ENCODE data around the gene TOLLIP.

Gene TOLLIP

GRCh38 chr11:1283091-1283511, 26.3 kb downstream of the TOLLIP start:
- Histone ChIP-seq H3K9ac (ENCODE audit: low read depth, low read length) (no peak overlapping the region), H3K9me3 (ENCODE audit: insufficient read depth, low read depth, low read length) (no peaks in the 10 kb centered on the region), H3K4me3 (ENCODE audit: low read length) (no peak overlapping the region), H3K36me3 (ENCODE audit: insufficient read depth, low read depth, low read length) (peaks cover 26% of the 10 kb centered on the region), H3K27me3 (ENCODE audit: insufficient read depth, low read length) (no peaks in the 10 kb centered on the region), H3K4me1 (ENCODE audit: insufficient read depth, low read length) (no peaks in the 10 kb centered on the region), H3K27ac (ENCODE audit: low read length) (no peak overlapping the region)

GRCh38 chr11:1281974-1282365, 27.5 kb downstream of the TOLLIP start:
- Histone ChIP-seq H3K4me1 (ENCODE audit: insufficient read depth, low read length) (no peaks in the 10 kb centered on the region), H3K27ac (ENCODE audit: low read length) (no peak overlapping the region), H3K27me3 (ENCODE audit: insufficient read depth, low read length) (no peaks in the 10 kb centered on the region), H3K36me3 (ENCODE audit: insufficient read depth, low read depth, low read length) (peaks cover 26% of the 10 kb centered on the region), H3K4me3 (ENCODE audit: low read length) (no peak overlapping the region), H3K9ac (ENCODE audit: low read depth, low read length) (peak overlapping the region; percentile 56; the same call in 1 of the 2 replicates), H3K9me3 (ENCODE audit: insufficient read depth, low read depth, low read length) (no peaks in the 10 kb centered on the region)

- Histone ChIP-seq H3K9me3 (ENCODE audit: insufficient read depth, low read depth, low read length) (no peaks in the 10 kb centered on the region), H3K4me3 (ENCODE audit: low read length) (no peak overlapping the region), H3K9ac (ENCODE audit: low read depth, low read length) (peak overlapping the region; percentile 56; the same call in 1 of the 2 replicates), H3K4me1 (ENCODE audit: insufficient read depth, low read length) (no peaks in the 10 kb centered on the region), H3K36me3 (ENCODE audit: insufficient read depth, low read depth, low read length) (peaks cover 23% of the 10 kb centered on the region), H3K27me3 (ENCODE audit: insufficient read depth, low read length) (no peaks in the 10 kb centered on the region), H3K27ac (ENCODE audit: low read length) (no peak overlapping the region)
Observed at GRCh38 chr11:1281326-1281973, 28.0 kb downstream of the TOLLIP start.

GRCh38 chr11:1280116-1281035, 29.1 kb downstream of the TOLLIP start:
- Histone ChIP-seq H3K4me1 (ENCODE audit: insufficient read depth, low read length) (no peaks in the 10 kb centered on the region), H3K9ac (ENCODE audit: low read depth, low read length) (no peak overlapping the region), H3K4me3 (ENCODE audit: low read length) (no peak overlapping the region), H3K9me3 (ENCODE audit: insufficient read depth, low read depth, low read length) (no peaks in the 10 kb centered on the region), H3K27ac (ENCODE audit: low read length) (no peak overlapping the region), H3K36me3 (ENCODE audit: insufficient read depth, low read depth, low read length) (peaks cover 18% of the 10 kb centered on the region), H3K27me3 (ENCODE audit: insufficient read depth, low read length) (no peaks in the 10 kb centered on the region)

GRCh38 chr11:1279674-1280055, 29.8 kb downstream of the TOLLIP start:
- H3K36me3 ChIP-seq (ENCODE audit: insufficient read depth, low read depth, low read length), result peaks cover 13% of the 10 kb centered on the region; the same call in 1 of the 2 replicates
- no peak overlapping the region for H3K4me3 ChIP-seq (ENCODE audit: low read length)
- H3K27me3 ChIP-seq (ENCODE audit: insufficient read depth, low read length), result no peaks in the 10 kb centered on the region
- H3K9me3 ChIP-seq (ENCODE audit: insufficient read depth, low read depth, low read length), result no peaks in the 10 kb centered on the region
- H3K4me1 ChIP-seq (ENCODE audit: insufficient read depth, low read length), result no peaks in the 10 kb centered on the region
- no peak overlapping the region for H3K9ac ChIP-seq (ENCODE audit: low read depth, low read length)
- H3K27ac ChIP-seq (ENCODE audit: low read length), result no peak overlapping the region

- H3K36me3 ChIP-seq (ENCODE audit: insufficient read depth, low read depth, low read length), result peaks cover 13% of the 10 kb centered on the region; the same call in 1 of the 2 replicates
- H3K27me3 ChIP-seq (ENCODE audit: insufficient read depth, low read length), result no peaks in the 10 kb centered on the region
- no peaks in the 10 kb centered on the region for H3K9me3 ChIP-seq (ENCODE audit: insufficient read depth, low read depth, low read length)
Observed at GRCh38 chr11:1278766-1279673, 30.4 kb downstream of the TOLLIP start.

GRCh38 chr11:1277936-1278512, 31.4 kb downstream of the TOLLIP start:
- Histone ChIP-seq H3K9ac (ENCODE audit: low read depth, low read length) (no peak overlapping the region), H3K4me1 (ENCODE audit: insufficient read depth, low read length) (no peaks in the 10 kb centered on the region), H3K27me3 (ENCODE audit: insufficient read depth, low read length) (no peaks in the 10 kb centered on the region), H3K36me3 (ENCODE audit: insufficient read depth, low read depth, low read length) (peaks cover 13% of the 10 kb centered on the region; the same call in 1 of the 2 replicates), H3K27ac (ENCODE audit: low read length) (no peak overlapping the region), H3K9me3 (ENCODE audit: insufficient read depth, low read depth, low read length) (no peaks in the 10 kb centered on the region), H3K4me3 (ENCODE audit: low read length) (no peak overlapping the region)

More at GRCh38 chr11:1278766-1279673, 30.4 kb downstream of the TOLLIP start:
- H3K9ac ChIP-seq (ENCODE audit: low read depth, low read length), result no peak overlapping the region
- no peak overlapping the region for H3K4me3 ChIP-seq (ENCODE audit: low read length)
- no peaks in the 10 kb centered on the region for H3K4me1 ChIP-seq (ENCODE audit: insufficient read depth, low read length)
- H3K27ac ChIP-seq (ENCODE audit: low read length), result no peak overlapping the region

GRCh38 chr11:1276866-1277615, 32.4 kb downstream of the TOLLIP start:
- Histone ChIP-seq H3K4me1 (ENCODE audit: insufficient read depth, low read length) (no peaks in the 10 kb centered on the region), H3K27me3 (ENCODE audit: insufficient read depth, low read length) (no peaks in the 10 kb centered on the region), H3K4me3 (ENCODE audit: low read length) (no peak overlapping the region), H3K9me3 (ENCODE audit: insufficient read depth, low read depth, low read length) (no peaks in the 10 kb centered on the region), H3K36me3 (ENCODE audit: insufficient read depth, low read depth, low read length) (0 out of 2 replicates have a peak, but pooled peaks cover 13% of the 10 kb centered on the region), H3K9ac (ENCODE audit: low read depth, low read length) (no peak overlapping the region), H3K27ac (ENCODE audit: low read length) (no peak overlapping the region)

GRCh38 chr11:1276041-1276790, 33.2 kb downstream of the TOLLIP start:
- Histone ChIP-seq H3K4me3 (ENCODE audit: low read length) (no peak overlapping the region), H3K9ac (ENCODE audit: low read depth, low read length) (no peak overlapping the region), H3K9me3 (ENCODE audit: insufficient read depth, low read depth, low read length) (no peaks in the 10 kb centered on the region), H3K36me3 (ENCODE audit: insufficient read depth, low read depth, low read length) (0 out of 2 replicates have a peak, but pooled peaks cover 12% of the 10 kb centered on the region), H3K4me1 (ENCODE audit: insufficient read depth, low read length) (no peaks in the 10 kb centered on the region), H3K27ac (ENCODE audit: low read length) (no peak overlapping the region), H3K27me3 (ENCODE audit: insufficient read depth, low read length) (no peaks in the 10 kb centered on the region)

GRCh38 chr11:1275021-1275420, 34.4 kb downstream of the TOLLIP start:
- Histone ChIP-seq H3K9ac (ENCODE audit: low read depth, low read length) (no peak overlapping the region), H3K9me3 (ENCODE audit: insufficient read depth, low read depth, low read length) (no peaks in the 10 kb centered on the region), H3K27me3 (ENCODE audit: insufficient read depth, low read length) (no peaks in the 10 kb centered on the region), H3K4me3 (ENCODE audit: low read length) (no peak overlapping the region), H3K4me1 (ENCODE audit: insufficient read depth, low read length) (no peaks in the 10 kb centered on the region), H3K27ac (ENCODE audit: low read length) (no peak overlapping the region), H3K36me3 (ENCODE audit: insufficient read depth, low read depth, low read length) (0 out of 2 replicates have a peak, but pooled peaks cover 8% of the 10 kb centered on the region)
